H1 (cell line): ENCODE results near the gene IDUA. TPM values are rescaled to one million over a fixed set of nuclear protein-coding genes. Genes with fewer than 3 reads are reported as not detected.

Experiments
- BACH1 ChIP-seq: IDR thresholded peaks from 2 replicates; pipeline ENCODE4 v1.6.1; 2012; ENCODE audit warnings: low read length, improper control_type of control experiment
- polyA plus RNA-seq, 7 experiments: library from polyadenylated mRNA; depleted of rRNA in 3 of 7; stranded (reverse) in 5 of 7; unstranded in 2 of 7; fragments of >200 nt in 5 of 7; fragments of 200-250 nt in 2 of 7; gene quantifications; 1 replicate in 5 of 7; 2 replicates in 1 of 7; 4 replicates in 1 of 7; pipeline versions ENCODE4 v1.2.1 to v1.2.3, GENCODE V29; 2011 to 2013; ENCODE audit warnings: missing spikeins in 2 of 7, mixed read lengths in 2 of 7
- total RNA-seq: library from RNA; stranded (reverse); fragmentation: NEBNext Ultra II Directional; extraction: Animal tissue kit (Norgen Biotek cat#: 25700); gene quantifications from 2 replicates; pipeline ENCODE4 v1.2.1, GENCODE V29; 2021
- TF ChIP-seq, protein P1 (sequence below), 3 experiments: IDR thresholded peaks; 1 replicate in 2 of 3; 2 replicates in 1 of 3; pipeline versions ENCODE4 v1.5.1 to v1.6.1; 2011; ENCODE audit warnings: low read length in 3 of 3, mild to moderate bottlenecking in 3 of 3, inconsistent platforms in 2 of 3, low read depth in 1 of 3, moderate library complexity in 1 of 3; ENCODE audit not compliant: insufficient read depth in 1 of 3; ENCODE audit errors: control extremely low read depth in 1 of 3

The IDUA gene
- total and polyA plus RNA-seq, 2 of the 8 experiments (the other 6 are each of a cell fraction or from before 2014, with no cell fraction given), result 2.8 to 4.8 TPM

- TF ChIP-seq, protein P1, sequence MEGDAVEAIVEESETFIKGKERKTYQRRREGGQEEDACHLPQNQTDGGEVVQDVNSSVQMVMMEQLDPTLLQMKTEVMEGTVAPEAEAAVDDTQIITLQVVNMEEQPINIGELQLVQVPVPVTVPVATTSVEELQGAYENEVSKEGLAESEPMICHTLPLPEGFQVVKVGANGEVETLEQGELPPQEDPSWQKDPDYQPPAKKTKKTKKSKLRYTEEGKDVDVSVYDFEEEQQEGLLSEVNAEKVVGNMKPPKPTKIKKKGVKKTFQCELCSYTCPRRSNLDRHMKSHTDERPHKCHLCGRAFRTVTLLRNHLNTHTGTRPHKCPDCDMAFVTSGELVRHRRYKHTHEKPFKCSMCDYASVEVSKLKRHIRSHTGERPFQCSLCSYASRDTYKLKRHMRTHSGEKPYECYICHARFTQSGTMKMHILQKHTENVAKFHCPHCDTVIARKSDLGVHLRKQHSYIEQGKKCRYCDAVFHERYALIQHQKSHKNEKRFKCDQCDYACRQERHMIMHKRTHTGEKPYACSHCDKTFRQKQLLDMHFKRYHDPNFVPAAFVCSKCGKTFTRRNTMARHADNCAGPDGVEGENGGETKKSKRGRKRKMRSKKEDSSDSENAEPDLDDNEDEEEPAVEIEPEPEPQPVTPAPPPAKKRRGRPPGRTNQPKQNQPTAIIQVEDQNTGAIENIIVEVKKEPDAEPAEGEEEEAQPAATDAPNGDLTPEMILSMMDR (IDR thresholded peaks at IDR 0.05; ENCODE audit: control extremely low read depth in 1 of 3, insufficient read depth in 1 of 3, low read depth in 1 of 3, low read length in 3 of 3), result no peak
- TF ChIP-seq BACH1, result no peak
Observed at GRCh38 chr4:956531-957230, 30.2 kb upstream of the IDUA start (continued).
